Epithelial cell of esophagus (primary cell): Measurements from ENCODE around the gene TNFRSF13B.
A peak's percentile ranks its signal among the peaks of the same experiment; 100 is the strongest.

ENCODE experiments used
- DNase-seq: peaks from one replicate; pipeline ENCODE4 v3.0.0; 2010; ENCODE audit warnings: low read depth
- H3K4me3 ChIP-seq: 2 replicates; pipeline ENCODE4 v1.5.1; 2011; ENCODE audit warnings: mild to moderate bottlenecking, low read length, control low read depth
- TF ChIP-seq, protein P1 (sequence below): IDR thresholded peaks from 2 replicates; pipeline ENCODE4 v1.5.1; 2011; ENCODE audit warnings: low read depth, mild to moderate bottlenecking, low read length, control low read depth, inconsistent platforms; ENCODE audit not compliant: insufficient read depth; ENCODE audit errors: missing control alignments

Gene TNFRSF13B

DNA sequence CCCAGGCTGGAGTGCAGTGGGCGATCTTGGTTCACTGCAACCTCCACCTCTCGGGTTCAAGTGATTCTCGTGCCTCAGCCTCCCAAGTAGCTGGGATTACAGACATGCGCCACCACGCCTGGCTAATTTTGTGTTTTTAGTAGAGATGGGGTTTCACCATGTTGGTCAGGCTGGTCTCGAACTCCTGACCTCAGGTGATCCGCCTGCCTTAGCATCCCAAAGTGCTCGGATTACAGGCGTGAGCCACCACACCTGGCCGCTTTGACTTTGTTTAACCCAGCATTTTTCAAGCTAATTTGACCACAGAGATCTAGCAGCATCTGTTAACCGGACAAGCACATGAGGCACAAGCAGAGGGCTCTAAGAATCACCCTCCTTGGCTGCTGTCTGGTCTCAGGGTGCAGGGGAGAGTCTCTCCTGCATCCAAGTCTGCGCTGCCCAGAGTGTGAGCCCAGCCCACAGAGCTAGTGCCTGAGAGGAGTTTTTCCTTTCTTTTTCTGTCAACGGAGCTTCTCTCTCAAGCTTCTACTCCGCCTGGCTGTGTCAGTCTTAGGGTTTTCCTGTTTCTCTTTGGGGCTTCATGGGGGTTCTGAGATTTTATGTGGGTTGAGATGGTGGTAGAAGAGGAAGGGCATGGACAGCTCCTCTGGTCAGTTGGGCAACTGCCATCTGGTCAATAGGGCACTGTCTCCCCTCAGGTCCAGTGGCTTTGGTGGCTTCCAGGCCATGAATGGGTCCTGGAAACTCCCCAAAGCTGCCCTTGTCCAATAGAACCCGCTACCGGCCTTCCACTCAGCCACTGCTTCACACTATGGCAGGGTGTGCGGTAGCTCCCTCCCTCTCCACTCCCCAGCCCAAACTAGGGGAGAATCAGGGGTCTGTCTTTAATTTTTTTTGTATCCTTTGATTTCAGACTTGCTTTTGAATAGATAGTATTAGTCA is 59.6 kb downstream of the TNFRSF13B start:
- TF ChIP-seq, protein P1, sequence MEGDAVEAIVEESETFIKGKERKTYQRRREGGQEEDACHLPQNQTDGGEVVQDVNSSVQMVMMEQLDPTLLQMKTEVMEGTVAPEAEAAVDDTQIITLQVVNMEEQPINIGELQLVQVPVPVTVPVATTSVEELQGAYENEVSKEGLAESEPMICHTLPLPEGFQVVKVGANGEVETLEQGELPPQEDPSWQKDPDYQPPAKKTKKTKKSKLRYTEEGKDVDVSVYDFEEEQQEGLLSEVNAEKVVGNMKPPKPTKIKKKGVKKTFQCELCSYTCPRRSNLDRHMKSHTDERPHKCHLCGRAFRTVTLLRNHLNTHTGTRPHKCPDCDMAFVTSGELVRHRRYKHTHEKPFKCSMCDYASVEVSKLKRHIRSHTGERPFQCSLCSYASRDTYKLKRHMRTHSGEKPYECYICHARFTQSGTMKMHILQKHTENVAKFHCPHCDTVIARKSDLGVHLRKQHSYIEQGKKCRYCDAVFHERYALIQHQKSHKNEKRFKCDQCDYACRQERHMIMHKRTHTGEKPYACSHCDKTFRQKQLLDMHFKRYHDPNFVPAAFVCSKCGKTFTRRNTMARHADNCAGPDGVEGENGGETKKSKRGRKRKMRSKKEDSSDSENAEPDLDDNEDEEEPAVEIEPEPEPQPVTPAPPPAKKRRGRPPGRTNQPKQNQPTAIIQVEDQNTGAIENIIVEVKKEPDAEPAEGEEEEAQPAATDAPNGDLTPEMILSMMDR = no peak
- H3K4me3 ChIP-seq = no peak overlapping the region
- DNase-seq = no peak

DNA sequence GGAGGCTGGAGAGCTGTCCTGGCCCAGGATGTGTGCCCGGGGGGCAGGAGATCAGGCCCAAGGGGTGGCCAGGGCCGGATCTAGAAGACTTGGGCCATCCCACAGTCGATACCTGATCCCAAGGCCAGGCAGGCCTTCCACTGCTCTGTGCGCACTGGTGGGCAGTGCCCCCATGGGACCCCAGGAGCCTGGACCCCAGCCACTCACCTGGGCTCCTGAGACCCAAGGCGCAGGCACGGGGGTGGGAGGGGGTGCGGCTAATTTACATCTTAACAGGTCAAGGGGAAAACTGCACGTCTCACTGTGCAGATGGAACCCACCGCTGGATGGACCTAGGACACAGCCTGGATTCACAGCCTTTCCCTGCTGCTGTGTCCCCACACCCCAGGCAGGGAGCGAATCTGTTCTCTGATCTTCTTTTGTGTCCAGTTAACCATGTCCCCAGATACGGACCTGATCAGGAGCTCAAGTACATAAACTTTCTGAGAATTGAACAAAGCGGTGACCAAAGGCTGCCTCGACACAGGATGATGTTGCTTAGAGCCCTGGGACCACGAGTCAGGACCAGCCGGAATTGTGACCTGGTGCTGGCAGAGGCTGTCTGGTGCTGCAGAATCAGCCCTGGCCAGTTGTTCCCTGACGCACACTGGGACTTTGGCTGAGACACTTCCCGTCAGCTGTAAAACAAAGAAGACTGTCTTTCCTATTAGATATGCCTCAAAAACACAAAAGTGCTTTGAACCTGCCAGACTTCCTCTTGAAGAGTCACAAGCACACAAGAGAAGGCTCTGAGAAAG is 60.6 kb downstream of the TNFRSF13B start:
- no peak overlapping the region for H3K4me3 ChIP-seq
- TF ChIP-seq, protein P1 = no peak
- DNase-seq = peak; percentile 11

DNA sequence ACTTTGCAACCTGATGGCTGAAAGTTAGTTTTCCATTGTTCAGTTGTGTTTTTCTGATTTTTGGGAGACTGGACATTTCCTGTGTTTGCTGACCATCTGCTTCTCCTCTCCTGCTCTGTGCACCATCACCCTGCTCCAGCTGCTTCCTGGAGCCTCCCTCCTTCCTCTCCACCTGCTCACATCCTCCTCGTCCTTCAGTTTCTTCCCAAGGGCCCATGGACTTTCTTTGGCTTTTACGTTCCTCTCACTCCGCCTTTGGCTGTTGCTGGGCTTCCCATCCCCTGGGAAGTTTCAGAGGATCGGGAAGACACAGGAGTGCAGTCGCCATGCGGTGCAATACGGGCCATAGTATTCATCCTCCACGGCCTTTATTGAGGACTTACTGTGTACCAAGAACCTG is 61.6 kb downstream of the TNFRSF13B start:
- DNase-seq = no peak
- TF ChIP-seq, protein P1 = no peak
- H3K4me3 ChIP-seq = no peak overlapping the region

DNA sequence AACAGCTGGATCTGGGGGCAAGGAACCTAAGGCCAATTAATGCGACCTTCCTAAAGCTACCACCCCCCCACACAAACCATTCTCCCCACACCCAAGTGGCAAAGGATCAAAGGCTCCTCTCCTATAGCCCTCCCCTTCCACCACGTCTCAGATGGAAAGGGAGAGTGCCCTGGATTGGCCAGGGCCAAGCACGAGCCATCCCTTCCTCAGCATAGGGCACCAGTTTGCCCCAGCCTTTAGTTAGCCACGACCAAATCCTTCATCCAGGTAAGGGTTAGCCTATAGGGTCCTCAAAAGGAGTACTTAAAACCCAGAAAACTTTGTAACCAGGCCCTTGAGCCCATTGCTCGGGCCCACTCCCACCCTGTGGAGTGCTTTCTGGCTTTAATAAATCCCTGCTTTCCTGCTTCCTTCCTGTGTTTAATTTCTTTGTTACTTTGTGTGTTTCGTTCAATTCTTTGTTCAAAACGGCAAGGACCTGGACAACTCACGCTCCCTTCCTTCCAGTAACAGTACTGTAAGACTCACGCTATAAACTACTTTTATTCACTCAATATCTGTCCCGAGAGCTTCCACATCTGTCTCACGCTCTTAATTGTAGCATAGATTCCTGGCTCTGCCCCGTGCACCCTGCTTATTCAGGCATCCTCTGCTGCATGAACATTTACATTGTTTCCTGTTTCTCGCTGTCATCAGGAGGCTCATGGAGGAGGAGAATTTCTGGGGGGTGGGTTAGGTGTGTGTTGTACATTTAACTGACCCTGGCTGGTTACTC is 62.3 kb downstream of the TNFRSF13B start:
- no peak overlapping the region for H3K4me3 ChIP-seq
- TF ChIP-seq, protein P1 = no peak
- no peak for DNase-seq

DNA sequence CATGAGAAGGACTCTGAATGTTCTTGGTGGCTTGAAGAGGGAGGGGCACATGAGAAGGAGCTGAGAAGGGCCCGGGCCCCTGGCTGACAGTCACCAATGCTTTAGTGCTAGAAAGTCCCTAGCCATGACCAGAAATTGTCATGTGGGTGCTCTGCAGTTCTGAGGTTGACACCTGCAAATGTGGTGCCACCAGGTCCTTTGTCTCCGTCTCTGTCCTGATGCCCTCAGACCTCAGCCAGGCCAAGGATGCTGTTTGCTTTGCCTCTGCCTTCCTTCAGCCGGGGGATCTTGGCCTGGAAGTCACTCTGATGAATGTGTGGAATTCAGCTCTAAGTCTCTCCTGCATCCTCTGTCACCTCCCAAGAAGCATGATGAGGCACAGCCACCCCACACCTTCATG is 63.6 kb downstream of the TNFRSF13B start:
- DNase-seq = no peak
- H3K4me3 ChIP-seq = no peak overlapping the region
- TF ChIP-seq, protein P1 = no peak

DNA sequence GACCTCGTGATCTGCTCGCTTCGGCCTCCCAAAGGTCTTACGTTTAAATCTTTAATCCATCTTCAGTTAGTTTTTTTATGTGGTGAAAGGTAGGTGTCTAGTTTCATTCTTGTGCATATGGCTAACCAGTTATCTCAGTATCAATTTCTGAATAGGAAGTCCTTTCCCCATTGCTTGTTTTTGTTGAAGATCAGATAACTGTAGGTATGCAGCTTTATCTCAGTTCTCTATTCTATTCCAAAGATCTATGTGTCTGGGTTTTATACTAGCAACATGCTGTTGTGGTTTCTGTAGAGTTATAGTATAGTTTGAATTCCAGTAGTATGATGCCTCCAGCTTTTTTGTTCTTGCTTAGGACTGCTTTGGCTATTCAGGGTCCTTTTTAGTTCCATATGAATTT is 65.2 kb downstream of the TNFRSF13B start:
- no peak overlapping the region for H3K4me3 ChIP-seq
- TF ChIP-seq, protein P1 = no peak
- no peak for DNase-seq
